Measurements from ENCODE around the gene TANGO2.

The TANGO2 gene

GRCh38 chr22:19997561-19998231, 23.2 kb upstream of the TANGO2 start:
- no peaks in the 10 kb centered on the region for H3K9me3 Mint-ChIP-seq
- peaks cover 14% of the 10 kb centered on the region for H3K27me3 Mint-ChIP-seq
- peaks cover 12% of the 10 kb centered on the region for H3K4me1 Mint-ChIP-seq
- H3K27ac Mint-ChIP-seq = no peak overlapping the region
- H3K4me3 Mint-ChIP-seq = no peak overlapping the region
- DNase-seq (ENCODE audit: low spot score in 2 of 2) (no peak), ATAC-seq (ENCODE audit: low read depth) (no peak)
- H3K36me3 Mint-ChIP-seq = peaks cover 3% of the 10 kb centered on the region

GRCh38 chr22:19998232-19998951, 22.5 kb upstream of the TANGO2 start:
- H3K27me3 Mint-ChIP-seq = peaks cover 14% of the 10 kb centered on the region
- DNase-seq (ENCODE audit: low spot score in 2 of 2) = no peak
- no peak for ATAC-seq (ENCODE audit: low read depth)
- H3K27ac Mint-ChIP-seq = no peak overlapping the region
- peaks cover 5% of the 10 kb centered on the region for H3K9me3 Mint-ChIP-seq
- peaks cover 12% of the 10 kb centered on the region for H3K4me1 Mint-ChIP-seq
- peaks cover 8% of the 10 kb centered on the region for H3K36me3 Mint-ChIP-seq
- H3K4me3 Mint-ChIP-seq = no peak overlapping the region

- no peak overlapping the region for H3K4me3 Mint-ChIP-seq
- ATAC-seq (ENCODE audit: low read depth) (no peak), DNase-seq (ENCODE audit: low spot score in 2 of 2) (no peak)
- H3K36me3 Mint-ChIP-seq = peaks cover 12% of the 10 kb centered on the region
- H3K27me3 Mint-ChIP-seq = peaks cover 7% of the 10 kb centered on the region
- H3K9me3 Mint-ChIP-seq = peaks cover 9% of the 10 kb centered on the region
- no peak overlapping the region for H3K27ac Mint-ChIP-seq
- peaks cover 7% of the 10 kb centered on the region for H3K4me1 Mint-ChIP-seq
Measured at GRCh38 chr22:19998991-19999820, 21.7 kb upstream of the TANGO2 start.

- no peak overlapping the region for H3K4me3 Mint-ChIP-seq
- no peak overlapping the region for H3K27ac Mint-ChIP-seq
- ATAC-seq (ENCODE audit: low read depth) = no peak
- H3K36me3 Mint-ChIP-seq = peaks cover 9% of the 10 kb centered on the region
- H3K4me1 Mint-ChIP-seq = no peaks in the 10 kb centered on the region
- DNase-seq (ENCODE audit: low spot score in 2 of 2) = no peak
- H3K9me3 Mint-ChIP-seq = peaks cover 9% of the 10 kb centered on the region
- no peaks in the 10 kb centered on the region for H3K27me3 Mint-ChIP-seq
Measured at GRCh38 chr22:20000246-20001081, 20.4 kb upstream of the TANGO2 start.

GRCh38 chr22:20001082-20001638, 19.8 kb upstream of the TANGO2 start:
- peaks cover 9% of the 10 kb centered on the region for H3K36me3 Mint-ChIP-seq
- H3K27ac Mint-ChIP-seq = no peak overlapping the region
- peaks cover 9% of the 10 kb centered on the region for H3K9me3 Mint-ChIP-seq
- DNase-seq (ENCODE audit: low spot score in 2 of 2) (no peak), ATAC-seq (ENCODE audit: low read depth) (no peak)
- H3K4me1 Mint-ChIP-seq = no peaks in the 10 kb centered on the region
- no peak overlapping the region for H3K4me3 Mint-ChIP-seq
- H3K27me3 Mint-ChIP-seq = no peaks in the 10 kb centered on the region

- no peak overlapping the region for H3K27ac Mint-ChIP-seq
- DNase-seq (ENCODE audit: low spot score in 2 of 2) (no peak), ATAC-seq (ENCODE audit: low read depth) (no peak)
- H3K27me3 Mint-ChIP-seq = no peaks in the 10 kb centered on the region
- peaks cover 9% of the 10 kb centered on the region for H3K36me3 Mint-ChIP-seq
- H3K4me1 Mint-ChIP-seq = no peaks in the 10 kb centered on the region
- peaks cover 9% of the 10 kb centered on the region for H3K9me3 Mint-ChIP-seq
- no peak overlapping the region for H3K4me3 Mint-ChIP-seq
Measured at GRCh38 chr22:20002128-20002527, 18.8 kb upstream of the TANGO2 start.

GRCh38 chr22:20002636-20003035, 18.3 kb upstream of the TANGO2 start:
- ATAC-seq (ENCODE audit: low read depth) (no peak), DNase-seq (ENCODE audit: low spot score in 2 of 2) (no peak)
- H3K36me3 Mint-ChIP-seq = peaks cover 9% of the 10 kb centered on the region
- no peak overlapping the region for H3K27ac Mint-ChIP-seq
- H3K4me3 Mint-ChIP-seq = no peak overlapping the region
- H3K27me3 Mint-ChIP-seq = no peaks in the 10 kb centered on the region
- H3K4me1 Mint-ChIP-seq = no peaks in the 10 kb centered on the region
- peaks cover 9% of the 10 kb centered on the region for H3K9me3 Mint-ChIP-seq

GRCh38 chr22:20003304-20003703, 17.6 kb upstream of the TANGO2 start:
- H3K4me1 Mint-ChIP-seq = no peaks in the 10 kb centered on the region
- H3K27ac Mint-ChIP-seq = no peak overlapping the region
- H3K9me3 Mint-ChIP-seq = peaks cover 9% of the 10 kb centered on the region
- peaks cover 9% of the 10 kb centered on the region for H3K36me3 Mint-ChIP-seq
- H3K4me3 Mint-ChIP-seq = no peak overlapping the region
- DNase-seq (ENCODE audit: low spot score in 2 of 2) (no peak), ATAC-seq (ENCODE audit: low read depth) (no peak)
- H3K27me3 Mint-ChIP-seq = no peaks in the 10 kb centered on the region

GRCh38 chr22:20004464-20004863, 16.4 kb upstream of the TANGO2 start:
- H3K36me3 Mint-ChIP-seq = peaks cover 9% of the 10 kb centered on the region
- no peaks in the 10 kb centered on the region for H3K4me1 Mint-ChIP-seq
- ATAC-seq (ENCODE audit: low read depth) (no peak), DNase-seq (ENCODE audit: low spot score in 2 of 2) (no peak)
- H3K27ac Mint-ChIP-seq = no peak overlapping the region
- H3K4me3 Mint-ChIP-seq = no peak overlapping the region
- peaks cover 9% of the 10 kb centered on the region for H3K9me3 Mint-ChIP-seq
- H3K27me3 Mint-ChIP-seq = no peaks in the 10 kb centered on the region

- peaks cover 4% of the 10 kb centered on the region for H3K9me3 Mint-ChIP-seq
- no peaks in the 10 kb centered on the region for H3K4me1 Mint-ChIP-seq
- no peak overlapping the region for H3K27ac Mint-ChIP-seq
- no peak overlapping the region for H3K4me3 Mint-ChIP-seq
- ATAC-seq (ENCODE audit: low read depth) (no peak), DNase-seq (ENCODE audit: low spot score in 2 of 2) (no peak)
- peaks cover 3% of the 10 kb centered on the region for H3K36me3 Mint-ChIP-seq
- H3K27me3 Mint-ChIP-seq = no peaks in the 10 kb centered on the region
Measured at GRCh38 chr22:20008221-20008995, 12.5 kb upstream of the TANGO2 start.

- Mint-ChIP-seq H3K4me1 (no peaks in the 10 kb centered on the region), H3K27ac (no peak overlapping the region), H3K4me3 (no peak overlapping the region), H3K36me3 (no peaks in the 10 kb centered on the region), H3K9me3 (no peaks in the 10 kb centered on the region), H3K27me3 (no peaks in the 10 kb centered on the region)
- no peak for DNase-seq (ENCODE audit: low spot score in 2 of 2)
- ATAC-seq (ENCODE audit: low read depth) = no peak
Measured at GRCh38 chr22:20009018-20009491, 11.9 kb upstream of the TANGO2 start.

GRCh38 chr22:20009582-20010306, 11.2 kb upstream of the TANGO2 start:
- H3K4me1 Mint-ChIP-seq = no peaks in the 10 kb centered on the region
- no peaks in the 10 kb centered on the region for H3K36me3 Mint-ChIP-seq
- no peaks in the 10 kb centered on the region for H3K9me3 Mint-ChIP-seq
- no peak overlapping the region for H3K4me3 Mint-ChIP-seq
- DNase-seq (ENCODE audit: low spot score in 2 of 2) (no peak), ATAC-seq (ENCODE audit: low read depth) (no peak)
- H3K27ac Mint-ChIP-seq = no peak overlapping the region
- no peaks in the 10 kb centered on the region for H3K27me3 Mint-ChIP-seq
